Measurements from ENCODE around the gene CARHSP1. TPM values are rescaled to one million over a fixed set of nuclear protein-coding genes. Genes with fewer than 3 reads are reported as not detected.

The CARHSP1 gene
- polyA plus RNA-seq, 1 of the 3 experiments (the other 2 are of a cell fraction): 93.6 TPM

DNA sequence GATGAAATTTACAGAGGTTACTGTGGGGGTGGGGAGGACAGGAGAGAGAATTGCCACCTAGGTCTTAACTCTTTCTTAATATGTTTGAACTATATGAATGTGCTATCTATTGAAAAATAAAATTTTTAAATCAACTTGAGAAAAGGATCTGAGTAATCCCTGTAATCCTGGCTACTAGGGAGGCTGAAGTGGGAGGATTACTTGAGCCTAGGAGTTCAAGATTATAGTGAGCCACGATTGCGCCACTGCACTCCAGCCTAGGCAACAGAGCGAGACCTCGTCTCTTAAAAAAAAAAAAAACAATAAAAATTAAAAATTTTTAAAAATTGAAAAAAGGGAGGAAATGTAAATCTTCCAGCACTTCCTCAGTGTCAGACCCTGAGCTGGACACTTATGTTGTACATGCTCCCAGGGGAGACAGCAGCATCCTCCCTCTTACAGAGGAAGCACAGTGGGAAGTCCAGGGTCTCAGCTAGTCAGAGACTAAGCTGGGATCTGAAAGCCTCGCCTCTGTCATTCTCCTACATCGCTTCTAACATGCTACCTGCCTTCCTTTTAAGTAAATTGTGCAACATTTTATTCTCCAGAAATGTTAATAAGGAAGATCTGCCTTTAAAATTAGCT lies 49.3 kb downstream of the CARHSP1 start:
- ChIA-PET CTCF (interaction anchor here (0.5 to 1.2 kb wide), 3 partner anchors 28 to 61 kb away, joined by 3 to 6 read pairs (median 3); no protein-coding TSS in a partner anchor), POLR2A (interaction anchor here (3.1 kb wide), 1 partner anchor 10 kb away, joined by 12 read pairs; no protein-coding TSS in a partner anchor)
- H3K4me2 ChIP-seq: no peak overlapping the region
- H3K4me1 ChIP-seq (ENCODE audit: control insufficient read depth in 1 of 2, insufficient read depth in 2 of 2, low read depth in 1 of 2, low read length in 1 of 2): peaks cover 0 to 12% of the 10 kb centered on the region in 2 experiments; a peak in 3 of 4 replicates
- H3K9me3 ChIP-seq: no peaks in the 10 kb centered on the region
- H3K9ac ChIP-seq: no peak overlapping the region
- no peaks in the 10 kb centered on the region for H3K27me3 ChIP-seq (ENCODE audit: insufficient read depth)
- no peaks in the 10 kb centered on the region for H3K9me2 ChIP-seq
- no peak overlapping the region for H3K27ac ChIP-seq (ENCODE audit: low read depth in 2 of 2, low read length in 1 of 2)
- H3F3A ChIP-seq (replicated peaks; ENCODE audit: insufficient read depth): peaks cover 11% of the 10 kb centered on the region
- H2AFZ ChIP-seq (ENCODE audit: low read depth): no peak overlapping the region
- H3K4me3 ChIP-seq (ENCODE audit: low read depth in 2 of 2, low read length in 1 of 2): no peak overlapping the region
- TF ChIP-seq NFIC (IDR thresholded peaks at IDR 0.05; ENCODE audit: borderline replicate concordance) (no peak), TAF1 (IDR thresholded peaks at IDR 0.05; ENCODE audit: borderline replicate concordance, low read depth, low read length) (no peak), GATA2 (CRISPR knock-in tag; IDR thresholded peaks at IDR 0.05) (no peak), RFX5 (IDR thresholded peaks at IDR 0.05; ENCODE audit: low read length) (no peak), YY1 (IDR thresholded peaks at IDR 0.05; ENCODE audit: low read depth) (no peak), EZH2phosphoT487 (IDR thresholded peaks at IDR 0.05; ENCODE audit: borderline replicate concordance, low read depth) (no peak), FOXJ3 (CRISPR knock-in tag; IDR thresholded peaks at IDR 0.05) (no peak), JUND (IDR thresholded peaks at IDR 0.05) (no peak), GABPA (IDR thresholded peaks at IDR 0.05; ENCODE audit: low read depth) (no peak)
- TF ChIP-seq, protein P1, sequence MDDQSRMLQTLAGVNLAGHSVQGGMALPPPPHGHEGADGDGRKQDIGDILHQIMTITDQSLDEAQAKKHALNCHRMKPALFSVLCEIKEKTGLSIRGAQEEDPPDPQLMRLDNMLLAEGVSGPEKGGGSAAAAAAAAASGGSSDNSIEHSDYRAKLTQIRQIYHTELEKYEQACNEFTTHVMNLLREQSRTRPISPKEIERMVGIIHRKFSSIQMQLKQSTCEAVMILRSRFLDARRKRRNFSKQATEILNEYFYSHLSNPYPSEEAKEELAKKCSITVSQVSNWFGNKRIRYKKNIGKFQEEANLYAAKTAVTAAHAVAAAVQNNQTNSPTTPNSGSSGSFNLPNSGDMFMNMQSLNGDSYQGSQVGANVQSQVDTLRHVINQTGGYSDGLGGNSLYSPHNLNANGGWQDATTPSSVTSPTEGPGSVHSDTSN (IDR thresholded peaks at IDR 0.05): no peak
- TF ChIP-seq, protein P2, sequence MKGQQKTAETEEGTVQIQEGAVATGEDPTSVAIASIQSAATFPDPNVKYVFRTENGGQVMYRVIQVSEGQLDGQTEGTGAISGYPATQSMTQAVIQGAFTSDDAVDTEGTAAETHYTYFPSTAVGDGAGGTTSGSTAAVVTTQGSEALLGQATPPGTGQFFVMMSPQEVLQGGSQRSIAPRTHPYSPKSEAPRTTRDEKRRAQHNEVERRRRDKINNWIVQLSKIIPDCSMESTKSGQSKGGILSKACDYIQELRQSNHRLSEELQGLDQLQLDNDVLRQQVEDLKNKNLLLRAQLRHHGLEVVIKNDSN (IDR thresholded peaks at IDR 0.05; ENCODE audit: borderline replicate concordance, low read depth): no peak
- TF ChIP-seq, protein P3, sequence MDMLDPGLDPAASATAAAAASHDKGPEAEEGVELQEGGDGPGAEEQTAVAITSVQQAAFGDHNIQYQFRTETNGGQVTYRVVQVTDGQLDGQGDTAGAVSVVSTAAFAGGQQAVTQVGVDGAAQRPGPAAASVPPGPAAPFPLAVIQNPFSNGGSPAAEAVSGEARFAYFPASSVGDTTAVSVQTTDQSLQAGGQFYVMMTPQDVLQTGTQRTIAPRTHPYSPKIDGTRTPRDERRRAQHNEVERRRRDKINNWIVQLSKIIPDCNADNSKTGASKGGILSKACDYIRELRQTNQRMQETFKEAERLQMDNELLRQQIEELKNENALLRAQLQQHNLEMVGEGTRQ (IDR thresholded peaks at IDR 0.05; ENCODE audit: borderline replicate concordance, low read depth, low read length): no peak
- peaks cover 47% of the 10 kb centered on the region; the same call in 1 of the 2 replicates for H3K79me2 ChIP-seq (ENCODE audit: insufficient read depth)
- DNase-seq: no peak
- H3K36me3 ChIP-seq (replicated peaks in 1 of 2; ENCODE audit: control insufficient read depth in 1 of 2, insufficient read depth in 2 of 2, low read length in 1 of 2): peaks cover 66 to 80% of the 10 kb centered on the region in 2 experiments
- H4K20me1 ChIP-seq (ENCODE audit: insufficient read depth): no peaks in the 10 kb centered on the region
- WGBS (ENCODE audit: low lambda C conversion rate): 96% methylated on average over 6 of the region's 6 CpGs

All from SK-N-SH (cell line).